ENCODE results near the gene NR6A1.

- TF ChIP-seq TAF1 (IDR thresholded peaks at IDR 0.05; ENCODE audit: borderline replicate concordance, low read depth, low read length) = no peak
- TF ChIP-seq POLR2A (IDR thresholded peaks at IDR 0.05; ENCODE audit: low read depth, low read length) = no peak
These were observed 288.6 kb downstream of the NR6A1 start for GRCh38 chr9:124482431-124483031.

All from GM12892 (cell line).